ENCODE results near the gene PRDM11.

PRDM11 gene

DNA sequence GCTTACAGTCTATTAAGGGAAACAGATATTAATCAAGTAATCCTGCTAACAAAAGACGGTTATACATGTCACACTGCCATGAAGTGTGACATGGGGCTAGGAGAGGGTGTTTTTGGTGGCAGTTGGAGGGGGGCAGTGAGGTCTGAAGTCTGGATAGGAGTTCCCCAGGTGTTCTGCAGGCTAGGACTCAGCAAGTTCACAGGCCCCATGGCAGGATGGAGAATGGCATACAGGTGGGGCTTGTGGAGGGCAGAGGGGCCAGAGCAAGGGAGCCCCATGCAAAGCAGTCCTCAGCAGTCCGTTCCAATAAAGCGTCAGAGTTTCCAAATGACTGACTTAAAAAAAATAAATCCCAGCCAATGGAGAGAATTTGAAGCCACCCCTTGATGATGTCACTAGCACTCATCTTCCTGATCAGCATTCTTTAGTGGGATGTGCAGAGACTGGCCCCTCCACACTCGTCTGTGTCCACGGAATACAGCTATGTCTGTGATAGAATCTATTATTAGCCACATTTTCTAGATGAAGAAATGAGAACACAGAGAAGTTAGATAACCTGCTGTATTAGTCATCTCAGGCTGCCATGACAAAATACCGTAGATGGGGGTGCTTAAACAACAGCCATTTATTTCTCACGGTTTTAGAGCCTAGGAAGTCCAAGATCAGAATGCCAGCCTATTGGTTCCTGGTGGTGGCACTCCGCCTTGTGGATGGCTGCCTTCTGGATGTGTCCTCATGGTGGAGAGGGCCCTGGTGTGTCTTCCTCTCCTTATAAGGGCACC, 32.6 kb downstream of the PRDM11 start:
- no peak for FAIRE-seq

DNA sequence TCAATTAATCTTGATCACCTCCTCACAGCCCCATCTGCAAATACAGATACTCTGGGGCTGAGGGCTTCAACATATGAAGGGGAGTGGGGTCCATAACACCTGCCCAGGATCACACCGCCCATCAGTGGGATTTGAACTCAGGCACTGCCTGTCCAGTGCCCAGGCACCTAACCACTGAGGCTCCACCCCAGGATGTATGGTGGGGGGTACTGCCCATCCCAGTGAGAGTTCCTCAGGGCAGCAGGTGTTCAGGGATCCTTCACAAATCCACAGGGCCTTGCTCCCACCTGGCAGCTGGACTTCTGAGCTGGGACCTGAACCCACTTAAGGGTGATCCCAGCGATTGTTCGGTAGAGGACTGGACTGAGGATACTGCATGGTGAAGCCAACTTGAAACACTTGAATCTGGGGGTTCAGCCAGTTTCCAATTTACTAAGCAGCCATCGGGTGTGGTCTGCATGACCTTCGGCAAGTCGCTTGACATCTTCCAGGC, 33.3 kb downstream of the PRDM11 start:
- FAIRE-seq = no peak

DNA sequence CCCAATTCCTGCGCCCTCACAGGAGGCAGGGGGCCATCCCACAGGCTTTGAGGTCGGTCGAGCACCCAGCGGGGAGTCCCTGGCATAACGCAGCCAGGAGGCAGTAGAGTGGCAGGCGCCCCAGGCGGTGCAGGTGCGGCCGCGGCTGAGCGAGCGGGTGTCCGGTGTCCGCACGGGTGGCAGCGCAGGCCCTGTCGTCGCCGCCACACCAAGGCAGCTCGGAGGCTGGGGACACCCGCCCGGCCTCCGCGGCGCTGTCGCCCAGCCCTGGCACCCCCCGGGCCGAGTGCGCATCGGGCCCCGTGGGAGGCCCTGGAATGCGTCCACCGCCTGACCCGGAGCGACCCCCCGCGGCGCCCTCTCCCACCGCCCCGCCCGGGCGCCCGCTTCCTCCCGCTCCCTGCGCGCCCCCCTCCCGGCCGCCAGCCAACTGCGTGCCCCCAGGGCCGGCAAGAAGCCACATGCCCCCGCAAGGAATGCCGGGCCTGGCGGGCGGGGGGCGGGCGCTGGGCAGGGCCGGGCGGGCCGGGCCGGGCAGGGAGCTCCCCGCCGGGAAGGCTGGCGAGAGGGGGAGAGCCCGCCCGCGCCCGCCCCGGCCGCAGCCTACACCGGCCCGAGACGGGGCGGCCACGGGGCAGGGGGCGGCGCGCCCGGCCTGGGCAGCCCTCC, 33.9 kb downstream of the PRDM11 start:
- FAIRE-seq = no peak

DNA sequence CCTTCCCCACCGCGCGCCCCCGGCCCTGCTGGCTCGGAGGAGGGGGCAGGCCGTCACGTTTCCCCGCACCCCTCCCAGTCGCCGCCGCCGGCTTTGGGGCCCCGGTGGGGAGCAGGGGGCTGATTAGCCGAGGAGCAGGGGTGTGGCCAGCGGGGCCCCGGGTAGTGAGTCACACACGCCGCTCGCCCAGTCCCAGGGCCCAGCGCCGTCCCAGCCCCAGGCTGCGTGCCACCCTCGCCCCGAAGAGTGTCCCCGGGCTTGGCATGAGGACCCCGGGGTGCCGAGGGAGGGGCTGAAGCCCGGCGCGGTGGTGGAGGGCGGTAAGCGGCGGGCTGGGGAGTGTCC, 34.4 kb downstream of the PRDM11 start:
- no peak for FAIRE-seq

DNA sequence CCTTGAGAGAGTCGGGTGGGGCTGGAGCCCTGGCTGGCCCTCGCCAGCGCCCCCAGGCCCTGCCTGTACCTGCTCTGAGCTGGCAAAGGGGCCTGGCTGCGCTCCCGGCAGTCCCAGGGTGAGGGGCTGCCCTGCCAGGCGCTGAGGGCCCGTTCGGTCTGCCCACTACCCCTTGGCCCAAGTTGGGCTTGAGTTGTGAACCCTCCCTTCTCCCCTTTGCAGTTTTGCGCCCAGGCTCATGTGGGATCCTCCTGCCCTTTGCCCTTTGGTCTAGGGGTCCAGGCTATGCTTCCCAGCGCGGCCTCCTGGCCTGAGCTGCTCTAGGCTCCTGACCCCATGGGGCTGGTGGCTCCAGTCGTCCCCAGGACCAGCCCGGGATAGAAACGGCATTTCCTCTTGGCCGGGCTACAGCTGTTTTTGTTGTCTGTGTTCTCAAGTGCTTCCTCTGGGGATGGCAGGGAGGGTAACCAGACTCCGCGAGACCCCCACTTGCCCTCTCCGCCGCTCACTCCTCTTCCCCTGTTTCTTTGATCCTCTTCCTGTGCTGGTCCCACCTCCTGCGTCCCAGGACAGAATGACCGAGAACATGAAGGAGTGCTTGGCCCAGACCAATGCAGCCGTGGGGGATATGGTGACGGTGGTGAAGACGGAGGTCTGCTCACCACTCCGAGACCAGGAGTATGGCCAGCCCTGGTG, 34.9 kb downstream of the PRDM11 start:
- FAIRE-seq = no peak

DNA sequence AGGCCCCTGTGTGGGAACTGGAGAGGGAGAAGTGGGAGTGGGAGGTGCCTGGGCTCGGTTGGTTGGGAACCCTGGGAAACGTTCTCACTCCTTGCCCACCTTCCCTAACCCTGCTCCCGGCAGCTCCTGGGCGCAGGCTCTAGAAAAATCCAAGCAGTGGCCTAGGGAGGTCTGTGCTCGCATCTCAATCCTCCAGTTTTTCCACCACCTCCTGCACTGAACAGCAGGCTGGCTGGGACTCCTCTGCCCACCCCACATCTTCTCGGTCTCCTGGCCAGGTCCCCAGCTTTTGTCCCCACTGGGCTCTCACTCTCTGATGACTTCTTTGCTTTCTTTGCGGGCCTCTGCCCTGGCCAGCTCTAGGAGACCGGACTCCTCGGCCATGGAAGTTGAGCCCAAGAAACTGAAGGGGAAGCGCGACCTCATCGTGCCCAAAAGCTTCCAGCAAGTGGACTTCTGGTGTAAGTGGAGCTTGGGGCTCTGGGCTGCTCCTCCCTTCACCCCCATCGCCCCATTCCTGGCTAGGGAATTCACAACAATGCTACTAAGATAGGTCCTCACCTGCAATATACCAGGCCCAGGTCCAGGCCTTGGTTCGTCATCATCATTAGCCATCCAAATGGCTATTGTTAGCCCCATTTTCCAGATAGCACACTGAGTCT, 35.6 kb downstream of the PRDM11 start:
- no peak for FAIRE-seq

DNA sequence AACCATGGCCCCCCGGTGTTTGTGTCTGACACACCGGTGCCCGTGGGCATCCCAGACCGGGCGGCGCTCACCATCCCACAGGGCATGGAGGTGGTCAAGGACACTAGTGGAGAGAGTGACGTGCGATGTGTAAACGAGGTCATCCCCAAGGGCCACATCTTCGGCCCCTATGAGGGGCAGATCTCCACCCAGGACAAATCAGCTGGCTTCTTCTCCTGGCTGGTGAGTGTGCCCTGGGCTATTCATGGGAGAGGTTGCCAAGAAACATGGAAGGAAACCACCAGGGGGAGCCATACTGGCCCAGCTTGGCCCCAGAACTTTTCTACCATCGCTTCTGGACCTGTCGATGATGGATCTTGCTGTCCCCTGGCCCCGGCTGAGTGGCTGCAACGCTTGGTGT, 36.5 kb downstream of the PRDM11 start:
- no peak for FAIRE-seq

DNA sequence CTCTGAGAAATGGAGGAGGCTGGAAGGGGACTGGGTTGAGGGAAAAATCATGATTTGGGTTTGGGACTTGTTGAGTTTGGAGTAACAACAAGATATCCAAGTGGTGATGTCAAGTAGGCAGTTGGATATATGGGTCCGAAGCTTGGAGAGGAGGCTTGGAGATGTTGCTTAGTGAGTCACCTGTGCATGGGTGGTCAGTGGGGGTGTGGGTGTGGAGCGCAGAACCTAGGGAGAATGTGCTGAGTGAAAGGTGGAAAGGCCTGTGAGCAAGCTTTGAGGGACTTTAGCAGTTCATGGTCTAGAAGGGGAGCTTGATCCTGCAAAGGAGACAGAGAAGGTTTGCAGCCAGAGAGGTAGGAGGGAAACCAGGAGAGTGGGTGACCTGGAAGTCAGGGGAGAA, 38.2 kb downstream of the PRDM11 start:
- FAIRE-seq = no peak

DNA sequence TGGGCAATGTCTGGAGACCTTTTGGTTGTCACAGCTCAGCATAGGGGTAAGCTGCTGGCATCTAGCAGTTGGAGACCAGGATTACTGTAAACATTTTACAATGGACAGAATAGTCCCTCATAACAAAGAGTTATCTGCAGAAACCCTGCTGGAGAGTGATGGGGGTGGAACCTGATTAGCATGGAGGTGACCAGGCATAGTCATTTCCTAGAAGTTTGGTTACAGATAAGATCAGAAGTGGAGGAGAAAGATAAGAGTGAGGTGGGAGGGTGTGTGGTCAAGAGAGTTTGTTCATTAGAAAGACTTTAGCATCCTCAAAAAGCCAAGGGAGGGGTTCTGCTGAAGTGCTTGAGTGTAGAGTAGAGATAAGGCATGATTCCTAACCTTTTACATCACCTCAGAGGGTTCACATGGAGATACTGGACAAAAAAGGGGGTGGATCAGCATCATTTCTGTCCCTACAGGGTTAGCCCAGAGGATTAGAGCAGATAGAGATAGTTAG, 38.8 kb downstream of the PRDM11 start:
- no peak for FAIRE-seq

DNA sequence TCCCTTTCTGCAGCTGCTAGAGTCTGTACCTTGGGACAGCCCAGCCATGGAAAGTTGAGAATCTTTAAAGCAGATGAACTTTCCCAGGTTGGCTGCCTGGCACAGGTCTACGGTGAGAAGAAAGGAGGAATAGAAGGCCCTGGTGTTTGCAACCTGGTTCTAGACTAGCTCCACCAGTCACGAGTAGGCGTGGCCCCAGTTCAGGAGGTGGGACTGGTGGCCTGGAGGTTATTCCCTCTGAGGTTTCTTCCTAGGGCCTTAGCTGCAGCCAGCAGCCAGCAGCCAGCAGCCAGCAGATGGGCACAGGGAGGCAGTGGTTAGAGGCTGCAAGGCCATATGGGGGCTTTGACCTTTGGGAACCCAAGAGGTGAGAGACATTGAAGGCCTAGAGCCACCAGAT, 40.9 kb downstream of the PRDM11 start:
- no peak for FAIRE-seq

DNA sequence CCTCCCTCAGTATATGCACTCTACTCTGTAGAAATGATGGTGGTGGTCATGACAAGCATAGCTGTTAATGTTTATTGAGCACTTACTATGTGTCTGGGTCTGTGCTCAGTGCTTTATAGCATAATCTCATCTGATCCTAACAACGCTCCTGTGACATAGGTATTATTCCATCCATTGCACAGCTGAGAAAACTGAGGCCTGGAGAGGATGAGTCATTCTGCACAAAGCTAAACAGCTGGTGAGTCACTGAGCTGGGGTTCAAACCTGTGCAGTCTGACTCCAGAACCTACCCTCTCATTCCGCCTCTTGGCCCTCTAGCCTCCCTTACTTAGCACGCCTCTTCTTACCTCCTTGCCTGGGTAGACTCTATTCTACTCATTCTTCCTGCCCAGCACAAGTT, 41.7 kb downstream of the PRDM11 start:
- FAIRE-seq = no peak

DNA sequence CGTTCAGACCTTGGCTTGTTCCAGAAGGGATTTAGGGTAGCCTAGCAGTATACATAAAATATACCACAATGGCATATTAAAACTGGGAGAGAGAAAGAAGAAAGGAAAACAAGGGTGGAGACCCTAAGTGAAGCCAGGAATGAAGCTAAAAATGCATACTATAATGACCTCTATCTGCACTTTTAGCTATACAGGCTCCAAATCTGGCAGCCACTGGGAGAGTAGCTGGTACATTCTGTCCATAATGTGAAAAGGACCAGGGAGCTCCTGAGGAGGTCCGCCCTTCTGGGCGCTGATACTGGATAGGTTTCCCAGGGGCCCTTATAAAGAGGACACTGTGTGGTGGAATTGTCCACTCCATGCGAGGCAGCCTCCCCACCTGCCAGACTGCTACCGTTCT, 42.8 kb downstream of the PRDM11 start:
- no peak for FAIRE-seq

DNA sequence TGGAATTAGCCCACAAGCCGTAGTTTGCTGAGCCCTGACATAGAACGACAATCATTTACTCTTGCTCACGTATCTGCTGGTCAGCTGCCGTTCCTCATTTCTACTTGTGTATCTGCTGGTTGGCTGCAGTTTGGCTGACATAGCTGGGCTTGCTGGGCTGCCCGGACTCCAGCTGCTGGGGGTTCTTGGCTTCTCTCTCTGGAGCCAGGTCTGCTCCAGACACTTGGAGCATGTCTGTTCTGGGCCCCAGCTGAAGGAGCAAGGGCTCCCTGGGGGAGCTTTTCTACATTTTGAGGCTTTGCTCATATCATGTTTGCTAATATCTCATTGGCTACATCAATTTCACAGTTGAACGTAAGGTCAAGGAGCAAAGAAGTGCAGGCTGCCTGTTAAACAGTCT, 47.3 kb downstream of the PRDM11 start:
- no peak for FAIRE-seq

DNA sequence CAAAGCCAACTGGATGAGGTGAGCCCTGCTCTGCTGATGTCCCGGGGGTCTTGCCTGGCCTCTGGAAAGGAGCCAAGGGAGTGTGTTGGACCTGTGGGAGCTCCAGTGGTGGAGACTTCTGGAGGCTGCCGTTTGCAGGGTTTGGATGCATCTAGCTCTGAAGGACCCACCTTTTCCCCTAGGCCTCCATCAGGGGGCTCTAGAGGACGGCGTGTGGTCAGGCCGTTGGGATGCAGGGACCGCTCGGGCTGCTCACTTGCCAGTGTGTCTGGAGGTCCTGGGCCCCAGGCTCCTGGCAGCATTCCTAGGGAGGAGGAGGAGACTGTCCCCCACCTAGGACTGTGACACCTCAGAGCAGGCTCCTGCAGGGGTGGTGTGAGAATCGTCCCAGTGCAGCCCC, 58.3 kb downstream of the PRDM11 start:
- FAIRE-seq = no peak

DNA sequence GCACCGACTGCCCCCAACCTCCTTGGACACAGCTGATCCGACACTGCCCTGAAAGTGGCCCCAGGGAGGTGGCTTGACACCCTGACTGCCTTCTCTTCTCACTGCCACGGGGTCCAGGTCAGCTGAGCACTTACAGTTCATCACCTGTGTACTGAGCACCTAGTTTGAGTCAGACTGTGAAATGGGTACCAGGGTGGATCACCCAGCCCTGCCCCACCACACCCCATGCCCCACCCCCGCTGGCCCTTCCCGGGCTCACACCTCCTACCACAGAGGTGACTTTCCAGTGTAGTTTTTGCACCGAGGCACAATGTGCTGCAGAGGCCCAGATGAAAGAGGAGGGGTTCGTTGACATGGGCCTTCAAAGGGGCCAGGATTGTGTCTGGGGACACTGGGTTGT, 59.5 kb downstream of the PRDM11 start:
- no peak for FAIRE-seq

DNA sequence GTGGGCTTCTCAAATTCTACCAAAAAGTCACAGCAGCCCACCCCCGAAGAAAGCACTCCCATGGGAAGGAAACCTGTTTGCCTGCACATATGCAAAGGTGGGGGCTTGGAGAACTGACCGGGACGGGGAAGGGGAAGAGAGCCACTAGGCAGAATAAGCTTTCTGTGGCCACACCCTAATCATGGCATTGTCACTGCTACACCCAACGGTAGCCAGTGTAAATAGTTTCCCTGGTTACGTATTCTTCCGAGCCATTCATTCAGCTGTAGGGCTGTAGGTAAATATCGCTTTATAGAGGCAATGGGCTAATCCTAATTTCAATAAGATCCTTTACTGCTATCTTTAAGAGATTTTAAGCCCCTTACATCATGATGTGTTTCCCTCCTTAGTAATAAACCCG, 61.7 kb downstream of the PRDM11 start:
- FAIRE-seq = no peak

DNA sequence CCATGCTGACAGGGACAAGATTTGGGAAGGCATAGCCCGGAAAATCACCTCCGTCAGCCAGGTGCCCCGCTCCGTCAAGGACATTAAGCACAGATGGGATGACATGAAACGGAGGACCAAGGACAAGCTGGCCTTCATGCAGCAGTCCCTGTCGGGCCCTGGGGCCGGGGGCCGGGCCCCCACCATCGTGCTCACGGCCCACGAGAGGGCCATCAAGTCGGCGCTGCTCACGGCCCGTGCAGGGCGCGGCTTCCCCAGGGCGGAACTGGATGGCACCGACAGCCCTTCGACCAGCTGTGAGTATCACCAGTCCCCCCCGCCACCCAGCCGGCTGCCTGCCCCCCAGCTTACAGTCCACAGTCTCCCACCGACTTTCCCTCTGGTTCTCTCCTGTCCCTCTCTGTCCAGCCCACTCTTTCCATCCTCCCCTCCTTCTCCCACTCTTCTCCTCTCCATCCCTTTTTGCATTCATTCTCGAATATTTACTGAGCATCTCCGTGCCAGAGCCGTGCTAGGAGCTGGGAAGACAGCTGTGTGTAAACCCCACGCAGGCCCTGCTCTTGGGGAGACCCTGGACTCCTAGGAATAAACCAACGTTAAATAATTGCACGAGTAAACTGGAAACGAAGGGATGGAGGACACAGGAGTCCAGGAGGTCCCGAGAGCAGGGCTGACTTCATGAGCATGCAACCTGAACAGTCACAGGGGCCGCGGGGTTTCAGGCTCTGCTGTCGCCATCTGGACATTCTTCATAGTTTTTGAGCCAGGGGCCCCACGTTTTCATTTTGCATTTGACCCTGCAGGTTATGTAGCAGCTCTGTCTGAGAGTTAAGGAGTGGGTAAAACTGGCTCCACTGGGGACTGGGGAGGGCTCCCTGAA, 62.8 kb downstream of the PRDM11 start:
- FAIRE-seq = no peak

DNA sequence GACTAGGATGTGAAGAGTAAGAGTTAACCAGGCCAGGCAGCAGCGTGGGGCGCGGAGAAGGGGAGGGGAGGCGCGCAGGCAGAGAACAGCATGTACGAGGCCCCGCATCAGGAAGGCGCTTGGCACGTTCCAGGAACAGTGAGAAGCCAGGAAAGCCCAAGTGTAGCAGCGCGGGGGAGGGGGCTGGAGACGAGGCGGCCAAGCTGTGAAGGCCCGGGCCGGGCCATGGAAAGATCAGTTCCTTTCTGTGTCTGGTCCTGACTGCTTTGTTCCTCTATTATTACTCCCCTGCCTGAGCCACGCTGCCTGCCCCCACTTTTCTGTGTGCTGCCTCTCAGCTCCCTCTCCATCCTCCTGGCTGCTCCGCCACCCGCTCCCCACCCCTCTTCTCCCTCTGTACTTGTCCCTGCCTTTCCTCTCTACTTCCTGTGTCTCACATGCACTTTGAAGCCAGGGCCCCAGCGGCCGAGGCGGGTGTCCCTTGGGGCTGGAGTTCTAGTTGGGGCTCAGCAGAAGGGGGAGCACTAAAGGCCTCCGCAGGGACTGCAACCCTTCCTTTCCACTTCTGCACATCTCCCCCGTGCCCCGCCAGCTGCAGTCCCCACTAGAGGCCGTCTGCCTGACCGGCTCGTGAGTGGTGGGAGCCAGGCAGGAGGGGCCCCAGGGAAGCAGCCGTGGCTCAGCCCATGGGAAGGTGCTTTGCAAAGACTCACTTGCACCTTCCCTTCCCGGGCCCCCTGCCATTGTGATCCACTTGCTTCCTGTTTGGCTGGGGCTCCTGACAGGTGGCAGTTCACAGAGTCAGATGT, 63.7 kb downstream of the PRDM11 start:
- FAIRE-seq = no peak

DNA sequence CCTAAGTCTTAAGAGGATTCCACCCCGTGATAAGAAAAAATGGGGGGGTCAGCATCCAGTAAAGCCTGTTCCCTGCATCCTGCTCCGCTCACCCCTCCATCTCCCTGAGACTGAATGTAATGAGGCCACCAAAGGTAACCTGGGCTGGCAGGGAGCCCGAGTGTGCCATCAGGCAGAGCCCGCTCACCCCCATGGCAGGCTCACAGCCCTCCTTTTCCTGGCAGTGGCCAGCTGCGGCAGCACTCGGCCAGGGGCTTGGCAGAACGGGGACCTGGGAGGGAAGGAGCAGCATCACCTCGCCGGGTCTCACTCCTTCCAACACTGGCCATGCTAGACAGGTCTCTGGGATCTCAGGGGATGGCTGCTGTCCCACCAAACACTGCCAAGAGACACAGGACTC, 64.4 kb downstream of the PRDM11 start:
- no peak for FAIRE-seq

DNA sequence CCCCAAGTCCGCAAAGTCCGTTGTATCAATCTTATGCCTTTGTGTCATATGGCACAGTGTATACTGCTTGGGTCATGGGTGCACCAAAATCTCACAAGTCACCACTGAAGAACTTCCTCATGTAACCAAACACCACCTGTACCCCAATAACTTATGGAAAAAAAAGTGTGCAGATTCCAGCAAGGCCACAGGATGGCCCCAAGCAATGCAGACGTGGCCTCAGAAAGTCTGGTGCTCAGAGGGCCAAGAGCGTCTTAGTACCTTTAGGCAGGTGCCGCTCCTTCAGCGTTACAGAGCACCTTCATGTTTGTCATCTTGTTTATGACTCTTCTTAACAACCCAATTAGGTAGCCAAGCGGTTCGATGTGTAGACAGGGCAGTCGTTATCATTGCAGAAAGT, 65.3 kb downstream of the PRDM11 start:
- no peak for FAIRE-seq

All from endometrium (tissue), 2 donors.